C4-2B (cell line): Measurements from ENCODE around the gene DTX2.
"Not testable (repeated sequence)": the region's sequence is repeated elsewhere in the genome, so short reads cannot be mapped to it uniquely, and the experiment has no call there.

Experiments used
- H3K27ac ChIP-seq: fragments of 450-650 bp; 2 replicates; pipeline ENCODE4 v1.5.1; 2017
- ZFX ChIP-seq: fragments of 450-650 bp; IDR thresholded peaks from 2 replicates; pipeline ENCODE4 v1.6.1; 2017
- TF ChIP-seq, protein P1 (sequence below): fragments of 450-650 bp; conservative IDR thresholded peaks from 2 replicates; pipeline ENCODE4 v1.5.1; 2017; ENCODE audit warnings: mild to moderate bottlenecking

The DTX2 gene

DNA sequence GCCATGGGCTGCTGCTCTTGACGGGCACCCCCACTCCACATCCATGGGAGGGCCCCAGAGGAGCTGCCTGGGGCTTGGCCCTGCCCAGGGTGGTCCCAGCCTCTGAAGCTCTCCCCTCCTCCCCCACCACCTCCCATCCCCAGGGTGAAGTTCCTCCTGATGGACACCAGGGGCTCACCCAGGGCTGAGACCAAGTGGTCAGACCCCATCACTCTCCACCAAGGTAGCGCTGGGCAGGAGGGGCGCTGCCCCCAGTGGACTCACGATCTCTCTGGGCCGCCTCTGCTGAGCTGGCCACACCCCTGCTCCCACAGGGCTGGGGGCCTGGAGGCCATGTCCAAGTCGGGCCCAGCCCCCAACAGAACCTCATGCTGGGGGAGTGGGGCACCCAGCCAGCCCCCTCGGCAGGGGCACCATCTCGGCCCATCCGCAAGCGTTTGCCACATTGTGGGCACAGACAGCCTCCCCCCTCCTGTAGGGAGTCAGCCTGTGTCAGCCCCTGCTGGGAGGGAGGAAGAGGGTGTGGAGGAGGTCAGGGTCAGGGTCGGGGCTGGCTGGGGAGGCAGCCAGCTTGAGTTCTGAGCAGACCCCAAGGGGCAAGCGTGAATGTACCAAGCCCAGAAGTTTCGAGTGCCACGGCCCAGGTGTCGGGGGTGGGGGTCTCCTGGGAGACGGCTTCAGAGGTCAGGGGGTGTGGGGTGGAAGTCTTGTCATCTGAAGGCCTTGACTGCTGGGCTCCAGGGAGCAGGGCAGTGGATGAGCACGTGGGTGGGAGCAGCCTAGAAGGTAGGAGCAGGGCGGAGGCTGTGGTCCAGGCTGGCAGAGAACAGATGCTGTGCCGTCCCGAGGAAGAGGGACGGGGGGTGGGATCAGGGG lies 51.7 kb downstream of the DTX2 start:
- no peak for TF ChIP-seq ZFX
- TF ChIP-seq, protein P1, sequence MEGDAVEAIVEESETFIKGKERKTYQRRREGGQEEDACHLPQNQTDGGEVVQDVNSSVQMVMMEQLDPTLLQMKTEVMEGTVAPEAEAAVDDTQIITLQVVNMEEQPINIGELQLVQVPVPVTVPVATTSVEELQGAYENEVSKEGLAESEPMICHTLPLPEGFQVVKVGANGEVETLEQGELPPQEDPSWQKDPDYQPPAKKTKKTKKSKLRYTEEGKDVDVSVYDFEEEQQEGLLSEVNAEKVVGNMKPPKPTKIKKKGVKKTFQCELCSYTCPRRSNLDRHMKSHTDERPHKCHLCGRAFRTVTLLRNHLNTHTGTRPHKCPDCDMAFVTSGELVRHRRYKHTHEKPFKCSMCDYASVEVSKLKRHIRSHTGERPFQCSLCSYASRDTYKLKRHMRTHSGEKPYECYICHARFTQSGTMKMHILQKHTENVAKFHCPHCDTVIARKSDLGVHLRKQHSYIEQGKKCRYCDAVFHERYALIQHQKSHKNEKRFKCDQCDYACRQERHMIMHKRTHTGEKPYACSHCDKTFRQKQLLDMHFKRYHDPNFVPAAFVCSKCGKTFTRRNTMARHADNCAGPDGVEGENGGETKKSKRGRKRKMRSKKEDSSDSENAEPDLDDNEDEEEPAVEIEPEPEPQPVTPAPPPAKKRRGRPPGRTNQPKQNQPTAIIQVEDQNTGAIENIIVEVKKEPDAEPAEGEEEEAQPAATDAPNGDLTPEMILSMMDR, result peak; percentile 46
- peak overlapping the region; percentile 70 for H3K27ac ChIP-seq

DNA sequence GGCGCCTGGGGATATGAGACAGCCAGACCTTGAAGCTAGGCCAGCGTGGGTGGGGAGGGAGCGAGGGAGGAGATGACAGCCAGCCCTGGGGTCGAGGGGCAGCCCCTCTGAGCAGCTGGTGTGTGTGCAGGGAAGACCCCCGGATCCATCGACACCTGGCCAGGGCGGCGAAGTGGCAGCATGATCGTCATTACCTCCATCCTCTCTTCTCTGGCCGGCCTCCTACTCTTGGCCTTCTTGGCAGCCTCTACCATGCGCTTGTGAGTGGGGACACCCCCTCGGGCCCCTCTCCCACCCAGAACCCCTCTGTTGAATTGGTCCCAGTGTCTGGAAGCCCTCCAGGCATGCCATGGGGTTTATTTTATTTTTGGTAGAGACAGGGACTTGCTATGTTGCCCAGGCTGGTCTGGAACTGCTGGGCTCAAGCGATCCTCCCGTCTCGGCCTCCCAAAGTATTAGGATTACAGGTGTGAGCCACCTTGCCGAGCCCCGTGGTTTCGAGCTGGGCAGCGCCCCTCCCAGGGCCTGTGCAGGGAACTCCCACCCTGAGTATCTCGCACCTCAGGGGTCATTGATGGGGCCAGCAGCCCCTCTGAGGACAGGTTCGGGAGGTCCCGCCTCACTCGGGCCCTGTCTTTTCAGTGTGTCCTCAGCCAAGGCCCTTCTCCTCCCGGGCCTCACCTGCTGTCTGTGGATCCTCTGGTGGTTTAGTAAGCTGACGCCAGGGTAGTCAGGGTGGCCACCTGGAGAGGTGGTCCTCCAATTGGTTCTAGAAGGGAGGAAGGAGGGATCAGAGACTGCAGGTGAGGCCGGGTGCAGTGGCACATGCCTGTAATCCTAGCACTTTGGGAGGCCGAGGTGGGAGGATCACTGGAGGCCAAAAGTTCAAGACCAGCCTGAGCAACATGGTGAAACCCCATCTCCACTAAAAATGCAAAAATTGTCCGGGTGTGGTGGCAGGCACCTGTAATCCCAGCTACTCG lies 52.6 kb downstream of the DTX2 start:
- no peak for TF ChIP-seq ZFX
- TF ChIP-seq, protein P1, result no peak
- H3K27ac ChIP-seq, result no peak overlapping the region; the same call in 1 of the 2 replicates

DNA sequence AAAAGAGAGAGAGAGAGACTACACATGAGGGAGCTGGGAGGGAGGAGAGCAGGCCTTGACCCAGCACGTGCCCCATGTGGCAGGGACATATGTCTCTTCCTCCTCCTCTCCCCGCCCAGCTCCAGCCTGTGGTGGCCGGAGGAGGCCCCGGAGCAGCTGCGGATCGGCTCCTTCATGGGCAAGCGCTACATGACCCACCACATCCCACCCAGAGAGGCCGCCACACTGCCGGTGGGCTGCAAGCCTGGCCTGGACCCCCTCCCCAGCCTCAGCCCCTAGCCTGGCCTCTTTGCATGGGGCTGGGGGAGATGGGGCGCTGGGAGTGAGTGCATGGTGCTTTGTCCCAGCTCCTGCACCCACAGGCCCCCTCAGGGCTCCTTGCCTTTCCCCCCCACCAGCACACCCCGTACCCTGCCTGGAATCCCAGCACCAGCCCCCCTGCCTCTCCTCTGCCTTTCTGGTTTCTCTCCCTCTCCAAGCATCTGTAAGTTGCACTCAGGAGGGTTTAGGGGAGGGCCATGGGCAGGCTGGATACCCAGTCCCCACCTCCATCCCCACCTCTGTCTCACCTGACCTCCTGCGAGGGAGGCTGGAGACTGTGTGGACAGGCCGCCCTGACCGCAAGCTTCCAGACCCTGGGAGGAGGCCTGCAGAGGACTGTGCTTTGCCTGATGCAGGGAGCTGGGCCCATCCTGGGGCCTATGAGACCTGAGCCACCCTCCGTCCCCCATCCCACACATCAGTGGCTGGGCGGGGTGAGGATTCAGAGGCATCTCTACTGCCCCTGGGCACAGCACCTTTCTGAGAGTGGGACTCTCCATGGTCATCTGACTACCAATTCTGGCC lies 53.6 kb downstream of the DTX2 start:
- TF ChIP-seq ZFX, result no peak
- TF ChIP-seq, protein P1, result no peak
- H3K27ac ChIP-seq, result no peak overlapping the region

DNA sequence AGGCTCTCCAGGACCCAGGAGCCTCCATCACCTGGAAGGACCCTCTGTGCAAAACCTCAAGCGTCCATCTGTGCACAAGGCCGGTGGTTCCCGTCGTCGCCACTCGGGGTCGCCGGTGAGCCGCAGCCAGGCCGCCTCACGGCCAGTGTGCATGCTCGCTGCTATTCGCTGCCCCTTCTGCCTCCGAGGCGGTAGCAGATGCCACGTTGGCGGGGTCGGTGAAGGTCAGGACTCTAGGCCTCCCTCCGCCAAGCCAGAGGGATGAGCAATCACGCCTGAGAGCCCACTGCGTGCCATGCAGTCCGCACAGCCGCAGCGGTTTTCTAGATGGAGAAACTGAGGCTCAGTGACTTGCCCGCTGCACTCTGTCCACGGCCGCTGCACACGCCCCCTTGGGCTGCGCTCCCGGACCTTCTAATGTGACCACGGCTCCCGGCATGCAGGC lies 54.5 kb downstream of the DTX2 start:
- TF ChIP-seq, protein P1, result no peak
- TF ChIP-seq ZFX, result no peak

DNA sequence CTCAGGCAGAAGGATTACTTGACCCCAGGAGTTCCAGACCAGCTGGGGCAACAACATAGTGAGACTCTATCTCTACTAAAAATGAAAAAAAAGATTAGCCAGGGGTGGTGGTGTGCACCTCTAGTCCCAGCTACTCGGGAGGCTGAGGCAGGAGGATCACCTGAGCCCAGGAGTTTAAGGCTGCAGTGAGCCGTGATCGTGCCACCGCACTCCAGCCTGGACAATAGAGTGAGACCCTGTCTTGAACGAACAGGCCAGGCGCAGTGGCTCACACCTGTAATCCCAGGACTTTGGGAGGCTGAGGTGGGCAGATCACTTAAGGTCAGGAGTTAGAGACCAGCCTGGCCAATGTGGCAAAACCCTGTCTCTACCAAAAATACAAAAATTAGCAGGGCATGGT lies 55.4 kb downstream of the DTX2 start:
- H3K27ac ChIP-seq, result not testable (repeated sequence)

More for the DNA sequence above, 54.5 kb downstream of the DTX2 start:
- H3K27ac ChIP-seq, result no peak overlapping the region

DNA sequence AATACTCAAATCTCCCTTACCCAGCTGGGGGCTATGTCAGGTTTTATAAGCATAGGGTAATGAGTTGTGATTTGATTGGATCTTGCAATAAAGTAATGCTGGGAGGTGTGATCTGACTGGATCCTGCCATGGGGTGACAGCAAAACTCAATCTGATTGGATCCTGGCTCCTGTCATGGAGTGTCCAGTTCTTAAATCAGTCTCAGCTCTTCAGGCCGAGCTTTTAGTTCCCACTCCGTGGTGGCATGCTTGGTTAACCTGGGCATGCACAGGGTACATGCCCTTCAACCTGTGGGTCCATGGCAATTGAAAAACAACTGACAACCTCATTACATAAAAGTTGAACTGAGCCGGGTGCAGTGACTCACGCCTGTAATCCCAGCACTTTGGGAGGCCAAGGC lies 64.7 kb downstream of the DTX2 start:
- not testable (repeated sequence) for H3K27ac ChIP-seq

DNA sequence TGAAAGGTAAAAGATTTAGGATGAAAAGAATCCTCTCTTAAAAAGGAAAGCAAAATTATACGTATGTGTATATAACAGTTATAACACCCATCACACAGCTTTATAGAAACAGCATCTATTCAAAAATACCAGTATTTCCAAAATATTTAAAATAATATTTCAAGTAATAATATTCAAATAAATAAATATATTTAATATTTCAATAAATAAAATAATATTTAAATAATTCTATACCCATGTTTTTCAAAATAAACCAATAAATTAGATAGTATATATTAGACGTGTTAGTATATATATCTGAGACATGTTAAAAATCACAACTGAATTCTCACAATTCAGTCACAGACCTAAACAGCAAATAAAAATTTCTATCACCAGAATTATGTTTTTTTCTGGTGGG lies 70.1 kb downstream of the DTX2 start:
- H3K27ac ChIP-seq, result not testable (repeated sequence)

DNA sequence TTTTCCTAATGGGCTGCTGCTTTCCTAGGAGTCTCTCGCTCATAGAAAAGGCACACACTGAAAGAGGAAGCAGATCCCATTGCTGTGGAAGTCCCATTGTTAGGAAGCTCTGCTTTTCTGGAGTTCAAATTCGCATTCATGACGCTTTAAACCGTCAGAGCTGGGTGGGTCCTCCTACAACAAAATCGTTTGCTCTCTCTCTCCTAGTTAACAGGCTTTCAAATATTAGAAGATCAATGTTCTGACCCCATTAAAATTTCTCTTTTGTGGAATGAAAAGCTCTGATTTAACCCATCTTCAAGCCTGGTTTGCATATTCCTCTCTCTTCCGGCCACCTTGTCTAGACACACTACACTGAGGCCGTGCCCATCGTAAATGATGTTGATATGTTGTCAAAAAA lies 81.7 kb downstream of the DTX2 start, which contains the start of gene SPDYE16:
Gene SPDYE16, minus strand, starts transcription at position 101 of the 400 bp plus-strand sequence. CDS start 1,838 bp downstream, outside the sequence.
- H3K27ac ChIP-seq, result not testable (repeated sequence)
